ENCODE measurements around the gene CAMTA1. TPM values are rescaled to one million over a fixed set of nuclear protein-coding genes. Genes with fewer than 3 reads are reported as not detected.

Gene CAMTA1
- polyA plus RNA-seq, 1 of the 3 experiments (the other 2 are of a cell fraction): 63.1 TPM

DNA sequence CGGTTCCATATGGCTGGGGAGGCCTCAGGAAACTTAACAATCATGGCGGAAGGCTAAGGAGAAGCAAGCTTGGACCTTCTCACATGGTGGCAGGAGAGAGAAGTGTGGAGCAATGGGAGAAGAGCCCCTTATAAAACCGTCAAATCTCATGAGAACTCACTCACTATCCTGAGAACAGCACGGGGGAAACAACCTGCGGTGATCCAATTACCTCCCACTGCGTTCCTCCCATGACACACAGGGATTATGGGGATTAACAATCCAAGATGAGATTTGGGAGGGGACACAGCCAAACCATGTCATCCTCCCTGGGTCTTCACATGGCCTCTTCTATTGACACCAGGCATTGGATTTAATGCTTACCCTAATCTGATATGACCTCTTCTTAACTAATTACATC lies 530.7 kb downstream of the CAMTA1 start (continued):
- TF ChIP-seq, protein P1, sequence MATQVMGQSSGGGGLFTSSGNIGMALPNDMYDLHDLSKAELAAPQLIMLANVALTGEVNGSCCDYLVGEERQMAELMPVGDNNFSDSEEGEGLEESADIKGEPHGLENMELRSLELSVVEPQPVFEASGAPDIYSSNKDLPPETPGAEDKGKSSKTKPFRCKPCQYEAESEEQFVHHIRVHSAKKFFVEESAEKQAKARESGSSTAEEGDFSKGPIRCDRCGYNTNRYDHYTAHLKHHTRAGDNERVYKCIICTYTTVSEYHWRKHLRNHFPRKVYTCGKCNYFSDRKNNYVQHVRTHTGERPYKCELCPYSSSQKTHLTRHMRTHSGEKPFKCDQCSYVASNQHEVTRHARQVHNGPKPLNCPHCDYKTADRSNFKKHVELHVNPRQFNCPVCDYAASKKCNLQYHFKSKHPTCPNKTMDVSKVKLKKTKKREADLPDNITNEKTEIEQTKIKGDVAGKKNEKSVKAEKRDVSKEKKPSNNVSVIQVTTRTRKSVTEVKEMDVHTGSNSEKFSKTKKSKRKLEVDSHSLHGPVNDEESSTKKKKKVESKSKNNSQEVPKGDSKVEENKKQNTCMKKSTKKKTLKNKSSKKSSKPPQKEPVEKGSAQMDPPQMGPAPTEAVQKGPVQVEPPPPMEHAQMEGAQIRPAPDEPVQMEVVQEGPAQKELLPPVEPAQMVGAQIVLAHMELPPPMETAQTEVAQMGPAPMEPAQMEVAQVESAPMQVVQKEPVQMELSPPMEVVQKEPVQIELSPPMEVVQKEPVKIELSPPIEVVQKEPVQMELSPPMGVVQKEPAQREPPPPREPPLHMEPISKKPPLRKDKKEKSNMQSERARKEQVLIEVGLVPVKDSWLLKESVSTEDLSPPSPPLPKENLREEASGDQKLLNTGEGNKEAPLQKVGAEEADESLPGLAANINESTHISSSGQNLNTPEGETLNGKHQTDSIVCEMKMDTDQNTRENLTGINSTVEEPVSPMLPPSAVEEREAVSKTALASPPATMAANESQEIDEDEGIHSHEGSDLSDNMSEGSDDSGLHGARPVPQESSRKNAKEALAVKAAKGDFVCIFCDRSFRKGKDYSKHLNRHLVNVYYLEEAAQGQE (IDR thresholded peaks at IDR 0.05; ENCODE audit: low read depth, low read length): no peak
- TF ChIP-seq ELF1 (IDR thresholded peaks at IDR 0.05) (no peak), SIN3A (IDR thresholded peaks at IDR 0.05; ENCODE audit: borderline replicate concordance, low read depth, low read length) (no peak), FOXJ3 (CRISPR knock-in tag; IDR thresholded peaks at IDR 0.05) (no peak)

DNA sequence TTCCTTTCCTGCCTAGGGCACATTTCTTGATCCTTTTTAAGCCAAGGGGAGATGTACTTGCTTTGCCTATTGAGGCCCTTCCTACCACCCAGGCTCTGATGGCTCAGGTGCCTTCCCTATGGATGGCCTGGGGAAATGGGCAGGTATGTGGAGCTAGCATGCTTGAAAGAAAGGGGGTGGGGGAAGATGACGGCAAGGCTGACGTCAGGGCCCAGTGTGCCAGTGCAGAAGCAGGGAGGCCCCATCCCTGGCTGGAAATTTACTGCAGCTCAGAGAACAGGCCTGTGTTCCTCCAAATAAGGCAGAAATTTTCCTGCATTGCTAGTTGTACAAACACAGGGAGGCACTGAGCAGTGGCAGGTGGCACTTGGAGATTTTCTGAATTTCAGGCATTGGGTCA lies 532.6 kb downstream of the CAMTA1 start:
- H3K9me2 ChIP-seq: no peaks in the 10 kb centered on the region
- no peaks in the 10 kb centered on the region for H3K36me3 ChIP-seq (replicated peaks in 1 of 2; ENCODE audit: control insufficient read depth in 1 of 2, insufficient read depth in 2 of 2, low read length in 1 of 2)
- no peak overlapping the region; a peak in 1 of 4 replicates for H3K27ac ChIP-seq (ENCODE audit: low read depth in 2 of 2, low read length in 1 of 2)
- no peak overlapping the region for H3K4me2 ChIP-seq
- H3K4me3 ChIP-seq (ENCODE audit: low read depth in 2 of 2, low read length in 1 of 2): no peak overlapping the region
- H3F3A ChIP-seq (replicated peaks; ENCODE audit: insufficient read depth): no peaks in the 10 kb centered on the region
- H3K4me1 ChIP-seq (ENCODE audit: control insufficient read depth in 1 of 2, insufficient read depth in 2 of 2, low read depth in 1 of 2, low read length in 1 of 2): peaks cover 0 to 12% of the 10 kb centered on the region in 2 experiments; a peak in 3 of 4 replicates
- H4K20me1 ChIP-seq (ENCODE audit: insufficient read depth): no peaks in the 10 kb centered on the region
- H2AFZ ChIP-seq (ENCODE audit: low read depth): no peak overlapping the region
- WGBS (ENCODE audit: low lambda C conversion rate): 100% methylated on average over 2 of the region's 2 CpGs
- H3K9ac ChIP-seq: no peak overlapping the region
- ChIA-PET CTCF (interaction anchor here (0.6 to 1.4 kb wide), 4 partner anchors 10 to 385 kb away, joined by 3 to 4 read pairs (median 4); no protein-coding TSS in a partner anchor), POLR2A (no interaction called here)
- no peaks in the 10 kb centered on the region for H3K27me3 ChIP-seq (ENCODE audit: insufficient read depth)
- no peaks in the 10 kb centered on the region for H3K79me2 ChIP-seq (ENCODE audit: insufficient read depth)
- TF ChIP-seq, protein P2, sequence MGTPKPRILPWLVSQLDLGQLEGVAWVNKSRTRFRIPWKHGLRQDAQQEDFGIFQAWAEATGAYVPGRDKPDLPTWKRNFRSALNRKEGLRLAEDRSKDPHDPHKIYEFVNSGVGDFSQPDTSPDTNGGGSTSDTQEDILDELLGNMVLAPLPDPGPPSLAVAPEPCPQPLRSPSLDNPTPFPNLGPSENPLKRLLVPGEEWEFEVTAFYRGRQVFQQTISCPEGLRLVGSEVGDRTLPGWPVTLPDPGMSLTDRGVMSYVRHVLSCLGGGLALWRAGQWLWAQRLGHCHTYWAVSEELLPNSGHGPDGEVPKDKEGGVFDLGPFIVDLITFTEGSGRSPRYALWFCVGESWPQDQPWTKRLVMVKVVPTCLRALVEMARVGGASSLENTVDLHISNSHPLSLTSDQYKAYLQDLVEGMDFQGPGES (IDR thresholded peaks at IDR 0.05; ENCODE audit: low read depth, low read length): no peak
- TF ChIP-seq, protein P3, sequence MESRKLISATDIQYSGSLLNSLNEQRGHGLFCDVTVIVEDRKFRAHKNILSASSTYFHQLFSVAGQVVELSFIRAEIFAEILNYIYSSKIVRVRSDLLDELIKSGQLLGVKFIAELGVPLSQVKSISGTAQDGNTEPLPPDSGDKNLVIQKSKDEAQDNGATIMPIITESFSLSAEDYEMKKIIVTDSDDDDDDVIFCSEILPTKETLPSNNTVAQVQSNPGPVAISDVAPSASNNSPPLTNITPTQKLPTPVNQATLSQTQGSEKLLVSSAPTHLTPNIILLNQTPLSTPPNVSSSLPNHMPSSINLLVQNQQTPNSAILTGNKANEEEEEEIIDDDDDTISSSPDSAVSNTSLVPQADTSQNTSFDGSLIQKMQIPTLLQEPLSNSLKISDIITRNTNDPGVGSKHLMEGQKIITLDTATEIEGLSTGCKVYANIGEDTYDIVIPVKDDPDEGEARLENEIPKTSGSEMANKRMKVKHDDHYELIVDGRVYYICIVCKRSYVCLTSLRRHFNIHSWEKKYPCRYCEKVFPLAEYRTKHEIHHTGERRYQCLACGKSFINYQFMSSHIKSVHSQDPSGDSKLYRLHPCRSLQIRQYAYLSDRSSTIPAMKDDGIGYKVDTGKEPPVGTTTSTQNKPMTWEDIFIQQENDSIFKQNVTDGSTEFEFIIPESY (IDR thresholded peaks at IDR 0.05; ENCODE audit: borderline replicate concordance, low read depth): no peak
- TF ChIP-seq TEAD4 (IDR thresholded peaks at IDR 0.05; ENCODE audit: borderline replicate concordance, insufficient read depth): no peak
- TF ChIP-seq RAD21 (IDR thresholded peaks at IDR 0.05; ENCODE audit: low read length): no peak
- TF ChIP-seq, protein P4, sequence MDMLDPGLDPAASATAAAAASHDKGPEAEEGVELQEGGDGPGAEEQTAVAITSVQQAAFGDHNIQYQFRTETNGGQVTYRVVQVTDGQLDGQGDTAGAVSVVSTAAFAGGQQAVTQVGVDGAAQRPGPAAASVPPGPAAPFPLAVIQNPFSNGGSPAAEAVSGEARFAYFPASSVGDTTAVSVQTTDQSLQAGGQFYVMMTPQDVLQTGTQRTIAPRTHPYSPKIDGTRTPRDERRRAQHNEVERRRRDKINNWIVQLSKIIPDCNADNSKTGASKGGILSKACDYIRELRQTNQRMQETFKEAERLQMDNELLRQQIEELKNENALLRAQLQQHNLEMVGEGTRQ (IDR thresholded peaks at IDR 0.05; ENCODE audit: borderline replicate concordance, low read depth, low read length): no peak
- TF ChIP-seq MEF2A (IDR thresholded peaks at IDR 0.05; ENCODE audit: borderline replicate concordance, low read depth): no peak
- no peak for TF ChIP-seq NRF1 (IDR thresholded peaks at IDR 0.05; ENCODE audit: low read depth, low read length)
- no peak for TF ChIP-seq MXI1 (IDR thresholded peaks at IDR 0.05; ENCODE audit: low read depth, low read length)
- no peak for TF ChIP-seq TAF1 (IDR thresholded peaks at IDR 0.05; ENCODE audit: borderline replicate concordance, low read depth, low read length)
- no peak for TF ChIP-seq RFX5 (IDR thresholded peaks at IDR 0.05; ENCODE audit: low read length)
- TF ChIP-seq, protein P5, sequence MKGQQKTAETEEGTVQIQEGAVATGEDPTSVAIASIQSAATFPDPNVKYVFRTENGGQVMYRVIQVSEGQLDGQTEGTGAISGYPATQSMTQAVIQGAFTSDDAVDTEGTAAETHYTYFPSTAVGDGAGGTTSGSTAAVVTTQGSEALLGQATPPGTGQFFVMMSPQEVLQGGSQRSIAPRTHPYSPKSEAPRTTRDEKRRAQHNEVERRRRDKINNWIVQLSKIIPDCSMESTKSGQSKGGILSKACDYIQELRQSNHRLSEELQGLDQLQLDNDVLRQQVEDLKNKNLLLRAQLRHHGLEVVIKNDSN (IDR thresholded peaks at IDR 0.05; ENCODE audit: borderline replicate concordance, low read depth): no peak
- TF ChIP-seq, protein P6, sequence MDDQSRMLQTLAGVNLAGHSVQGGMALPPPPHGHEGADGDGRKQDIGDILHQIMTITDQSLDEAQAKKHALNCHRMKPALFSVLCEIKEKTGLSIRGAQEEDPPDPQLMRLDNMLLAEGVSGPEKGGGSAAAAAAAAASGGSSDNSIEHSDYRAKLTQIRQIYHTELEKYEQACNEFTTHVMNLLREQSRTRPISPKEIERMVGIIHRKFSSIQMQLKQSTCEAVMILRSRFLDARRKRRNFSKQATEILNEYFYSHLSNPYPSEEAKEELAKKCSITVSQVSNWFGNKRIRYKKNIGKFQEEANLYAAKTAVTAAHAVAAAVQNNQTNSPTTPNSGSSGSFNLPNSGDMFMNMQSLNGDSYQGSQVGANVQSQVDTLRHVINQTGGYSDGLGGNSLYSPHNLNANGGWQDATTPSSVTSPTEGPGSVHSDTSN (IDR thresholded peaks at IDR 0.05): no peak
- TF ChIP-seq EP300 (IDR thresholded peaks at IDR 0.05; ENCODE audit: borderline replicate concordance in 1 of 2, low read depth in 1 of 2, low read length in 1 of 2): no peak
- no peak for TF ChIP-seq TCF12 (IDR thresholded peaks at IDR 0.05)
- no peak for TF ChIP-seq CHD2 (IDR thresholded peaks at IDR 0.05; ENCODE audit: low read length, partially characterized antibody)
- H3K9me3 ChIP-seq: no peaks in the 10 kb centered on the region
- no peak for DNase-seq
